H1 (cell line): ENCODE results near the gene TBX6.

Experiments
- EZH2 ChIP-seq: fragments of 200-600 bp; sonication (generic); IDR thresholded peaks from 2 replicates; pipeline ENCODE4 v1.7.1; 2012; ENCODE audit warnings: low read depth, mild to moderate bottlenecking, moderate library complexity, low read length, inconsistent platforms; ENCODE audit not compliant: severe bottlenecking
- PHF8 ChIP-seq: fragments of 200-600 bp; sonication (generic); conservative IDR thresholded peaks from 2 replicates; pipeline ENCODE4 v1.7.1; 2012; ENCODE audit warnings: low read depth, mild to moderate bottlenecking, inconsistent platforms, low read length, moderate library complexity

- TF ChIP-seq EZH2 (no peak), PHF8 (no peak)
Measured at GRCh38 chr16:30139583-30140481, 48.1 kb upstream of the TBX6 start.
